OCI-LY3 (cell line): ENCODE data around the gene PDCD2L.

Experiments used
- CTCF ChIP-seq: fragments of 200-600, 300-600 bp; sonication (generic); IDR thresholded peaks from 2 replicates; pipeline ENCODE4 v1.5.1; 2014; ENCODE audit warnings: antibody characterized with exemption, low read length, low read depth
- EZH2phosphoT487 ChIP-seq: fragments of 200-600 bp; shearing (Covaris generic); IDR thresholded peaks from 2 replicates; pipeline ENCODE4 v1.6.1; 2018; ENCODE audit warnings: antibody characterized with exemption, mixed run types, low read depth

- TF ChIP-seq CTCF, result no peak
- no peak for TF ChIP-seq EZH2phosphoT487
Measured at GRCh38 chr19:34393031-34393430, 11.2 kb upstream of the PDCD2L start.
